Bone marrow (tissue), 2 donors: ENCODE measurements around the gene XYLT2.
"Not testable (repeated sequence)": the region's sequence is repeated elsewhere in the genome, so short reads cannot be mapped to it uniquely, and the experiment has no call there.

Experiments used
- DNase-seq, 2 donors: peaks; one replicate each; lab custom pipeline; 2025; lab: John Stamatoyannopoulos, UW

XYLT2 gene

DNA sequence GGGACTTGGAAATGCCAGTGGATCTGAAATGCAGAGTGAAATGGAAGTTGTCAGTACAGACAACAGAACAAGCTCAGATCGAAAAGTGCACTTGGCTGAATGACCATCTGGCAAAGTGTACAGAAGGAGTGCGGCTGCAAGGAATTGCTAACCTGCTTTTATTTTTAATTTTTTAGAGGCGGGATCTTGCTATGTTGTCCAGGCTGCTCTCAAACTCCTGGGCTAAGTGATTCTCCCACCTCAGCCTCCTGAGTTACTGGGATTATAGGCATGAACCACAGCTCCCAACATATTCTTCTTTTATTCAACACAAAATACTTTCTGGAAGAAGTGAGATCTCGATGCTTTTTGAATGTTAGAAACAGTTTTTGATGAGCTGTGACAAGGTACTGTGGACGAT is 47.8 kb downstream of the XYLT2 start:
- no peak for DNase-seq

- DNase-seq, result no peak
These were observed 48.8 kb downstream of the XYLT2 start for GRCh38 chr17:50394711-50395110.

- DNase-seq, result no peak
These were observed 50.6 kb downstream of the XYLT2 start for GRCh38 chr17:50396261-50397110.

GRCh38 chr17:50397111-50397918 is 51.4 kb downstream of the XYLT2 start, which contains the start of gene LRRC59:
Gene LRRC59, minus strand, starts transcription at chr17:50397523. Its CDS starts 206 bp downstream, at chr17:50397317.
- peak; percentile 73 to 78 for DNase-seq

- no peak for DNase-seq
These were observed 52.0 kb downstream of the XYLT2 start for GRCh38 chr17:50397919-50398285.

DNA sequence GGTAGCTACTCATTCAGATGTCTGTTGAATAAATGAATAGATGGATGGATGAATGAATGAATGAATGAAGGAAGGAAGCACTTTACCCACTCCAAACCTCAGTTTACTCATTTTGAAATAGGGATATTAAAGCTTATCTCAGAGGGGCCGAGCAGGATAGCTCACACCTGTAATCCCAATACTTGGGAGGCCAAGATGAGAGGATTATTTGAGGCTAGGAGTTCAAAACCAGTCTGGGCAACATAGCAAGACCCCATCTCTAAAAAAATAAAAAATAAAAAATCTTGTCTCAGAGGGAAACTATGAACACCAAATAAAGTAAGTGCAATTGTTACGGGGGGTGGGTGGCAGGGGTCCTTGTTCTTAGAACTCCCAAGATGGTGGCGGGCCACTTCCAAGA is 52.7 kb downstream of the XYLT2 start:
- not testable (repeated sequence) for DNase-seq

DNA sequence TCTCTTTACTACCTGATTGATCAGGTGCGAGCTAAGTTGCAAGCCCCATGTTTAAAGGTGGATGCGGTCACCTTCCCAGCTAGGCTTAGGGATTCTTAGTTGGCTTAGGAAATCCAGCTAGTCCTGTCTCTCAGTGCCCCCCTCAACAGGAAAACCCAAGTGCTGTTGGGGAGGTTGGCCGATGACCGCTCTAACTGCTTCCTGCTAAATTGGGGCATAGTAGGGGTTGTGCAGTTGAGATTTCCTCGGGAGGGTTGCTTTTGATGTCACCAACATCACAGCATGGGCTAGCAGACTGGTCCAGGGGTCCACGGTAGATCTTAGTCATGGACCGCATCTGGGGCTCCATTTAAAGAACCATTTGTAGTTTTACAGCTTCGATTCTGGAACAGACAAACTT is 53.7 kb downstream of the XYLT2 start:
- DNase-seq, result not testable (repeated sequence)

DNA sequence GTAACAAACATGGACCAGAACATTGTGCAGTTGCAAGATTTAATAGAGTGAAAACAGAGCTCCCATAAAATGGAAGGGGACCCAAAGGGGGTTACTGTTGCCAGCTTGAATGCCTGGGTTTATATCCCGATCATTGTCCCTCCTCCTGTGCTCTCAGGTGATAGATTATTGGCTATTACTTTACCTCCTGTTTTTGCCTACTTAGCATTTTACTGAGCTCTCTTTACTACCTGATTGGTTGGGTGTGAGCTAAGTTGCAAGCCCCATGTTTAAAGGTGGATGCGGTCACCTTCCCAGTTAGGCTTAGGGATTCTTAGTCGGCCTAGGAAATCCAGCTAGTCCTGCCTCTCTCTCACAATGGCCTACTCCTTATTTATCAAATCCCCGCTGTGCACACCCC is 59.4 kb downstream of the XYLT2 start:
- DNase-seq, result not testable (repeated sequence)

DNA sequence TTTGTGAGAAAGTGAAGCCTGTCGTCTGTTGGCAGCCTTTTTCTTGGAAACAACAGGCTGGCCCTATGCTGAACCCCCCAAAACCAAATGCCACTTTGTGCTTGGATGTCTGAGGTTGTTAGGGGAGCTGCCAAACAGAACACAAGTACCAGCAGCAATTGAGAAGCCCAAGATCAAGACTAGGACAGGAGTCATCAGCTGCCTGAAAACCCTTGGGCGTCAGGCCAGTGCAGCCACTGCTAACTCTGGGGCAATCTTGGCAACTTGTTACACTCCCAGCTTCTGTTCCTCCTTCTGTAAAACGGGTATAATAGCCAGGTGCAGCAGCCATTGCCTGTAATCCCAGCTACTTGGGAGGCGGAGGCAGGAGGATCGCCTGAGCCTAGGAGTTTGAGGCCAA is 60.7 kb downstream of the XYLT2 start:
- no peak for DNase-seq

DNA sequence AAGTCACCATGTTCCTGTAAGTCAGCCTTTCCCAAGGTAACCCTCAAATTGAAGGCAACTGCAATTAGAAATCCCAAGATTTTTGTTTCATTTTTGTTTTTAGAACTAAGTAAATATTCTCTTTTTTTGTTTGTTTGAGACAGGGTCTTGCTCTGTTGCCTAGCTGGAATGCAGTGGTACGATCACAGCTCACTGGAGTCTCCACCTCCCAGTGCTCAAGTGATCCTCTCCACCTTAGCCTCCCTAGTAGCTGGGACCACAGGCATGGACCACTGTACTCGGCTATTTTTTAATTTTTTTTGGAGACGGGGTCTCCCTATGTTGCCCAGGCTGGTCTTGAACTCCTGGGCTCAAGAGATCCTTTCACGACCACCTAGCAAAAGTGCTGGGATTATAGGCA is 62.0 kb downstream of the XYLT2 start:
- DNase-seq, result no peak
